Stimulated activated naive CD8-positive, alpha-beta T cell treated with anti-CD3 and anti-CD28 coated beads, Interleukin-15, Interleukin-2, amounts not matched to agents 100 U/mL and 50 U/mL, for 24 hours (primary cell): Measurements from ENCODE around the gene DLGAP5.

ENCODE experiments used
- ATAC-seq: fragments of 150-1000 bp; cut with Tn5 transposase; one replicate; pipeline ENCODE4 v1.10.0; 2021
- DNase-seq: peaks from one replicate; pipeline ENCODE4 v3.0.0; 2021

DLGAP5 gene

GRCh38 chr14:55188686-55189295 lies 2.6 kb downstream of the DLGAP5 start:
- DNase-seq, result no peak
- no peak for ATAC-seq

GRCh38 chr14:55180434-55180833 lies 11.0 kb downstream of the DLGAP5 start:
- no peak for DNase-seq

GRCh38 chr14:55180006-55180405 lies 11.4 kb downstream of the DLGAP5 start:
- ATAC-seq, result no peak
- DNase-seq, result no peak

More at GRCh38 chr14:55180434-55180833, 11.0 kb downstream of the DLGAP5 start:
- no peak for ATAC-seq

- no peak for DNase-seq
- no peak for ATAC-seq
These were observed 20.9 kb downstream of the DLGAP5 start for GRCh38 chr14:55170526-55170925.

- ATAC-seq (no peak), DNase-seq (no peak)
These were observed 30.4 kb downstream of the DLGAP5 start for GRCh38 chr14:55160989-55161388.

GRCh38 chr14:55158412-55158811 lies 33.0 kb downstream of the DLGAP5 start:
- no peak for DNase-seq
- ATAC-seq, result no peak

GRCh38 chr14:55157080-55157479 lies 34.3 kb downstream of the DLGAP5 start:
- DNase-seq, result no peak
- ATAC-seq, result peak; percentile 9

- DNase-seq (no peak), ATAC-seq (no peak)
These were observed 37.4 kb downstream of the DLGAP5 start for GRCh38 chr14:55153951-55154350.

- ATAC-seq (no peak), DNase-seq (no peak)
These were observed 39.2 kb downstream of the DLGAP5 start for GRCh38 chr14:55152052-55152753.

GRCh38 chr14:55151601-55152000 lies 39.8 kb downstream of the DLGAP5 start:
- DNase-seq, result no peak
- ATAC-seq, result no peak

- DNase-seq (no peak), ATAC-seq (no peak)
These were observed 45.0 kb downstream of the DLGAP5 start for GRCh38 chr14:55146425-55146824.

GRCh38 chr14:55142466-55142865 lies 48.9 kb downstream of the DLGAP5 start:
- DNase-seq, result no peak
- ATAC-seq, result no peak

- ATAC-seq (no peak), DNase-seq (no peak)
These were observed 49.6 kb downstream of the DLGAP5 start for GRCh38 chr14:55141825-55142224.

GRCh38 chr14:55139696-55140509 lies 51.5 kb downstream of the DLGAP5 start:
- no peak for DNase-seq

GRCh38 chr14:55139141-55139540 lies 52.2 kb downstream of the DLGAP5 start:
- ATAC-seq, result no peak
- DNase-seq, result no peak

More at GRCh38 chr14:55139696-55140509, 51.5 kb downstream of the DLGAP5 start:
- ATAC-seq, result no peak

GRCh38 chr14:55138091-55138490 lies 53.3 kb downstream of the DLGAP5 start:
- DNase-seq (no peak), ATAC-seq (no peak)

- DNase-seq, result no peak
- no peak for ATAC-seq
These were observed 54.2 kb downstream of the DLGAP5 start for GRCh38 chr14:55136885-55137786.

GRCh38 chr14:55136241-55136640 lies 55.1 kb downstream of the DLGAP5 start:
- ATAC-seq, result no peak
- DNase-seq, result no peak

- no peak for DNase-seq
- no peak for ATAC-seq
These were observed 58.0 kb downstream of the DLGAP5 start for GRCh38 chr14:55133416-55133815.

GRCh38 chr14:55131370-55132137 lies 59.8 kb downstream of the DLGAP5 start:
- DNase-seq (no peak), ATAC-seq (no peak)

- no peak for ATAC-seq
- DNase-seq, result no peak
These were observed 61.2 kb downstream of the DLGAP5 start for GRCh38 chr14:55130196-55130550.
